Forelimb muscle (tissue), 1 donor: Measurements from ENCODE around the gene SIGLEC10. TPM values are rescaled to one million over a fixed set of nuclear protein-coding genes. Genes with fewer than 3 reads are reported as not detected.
"Not testable (repeated sequence)": the region's sequence is repeated elsewhere in the genome, so short reads cannot be mapped to it uniquely, and the experiment has no call there.

Source experiments
- DNase-seq: peaks from one replicate; pipeline ENCODE4 v3.0.0-alpha.2; 2013; ENCODE audit warnings: low read depth
- polyA plus RNA-seq: library from polyadenylated mRNA; unstranded; fragments of 120-200 nt; gene quantifications from one replicate; pipeline ENCODE4 v1.2.1, GENCODE V29; 2013; ENCODE audit not compliant: insufficient read length

Gene SIGLEC10
- polyA plus RNA-seq, 1 donor, result 0.92 TPM

- DNase-seq, result no peak
These were observed 21.6 kb upstream of the SIGLEC10 start for GRCh38 chr19:51439021-51439465.

GRCh38 chr19:51434456-51434855 is 17.0 kb upstream of the SIGLEC10 start:
- no peak for DNase-seq

- DNase-seq, result no peak
These were observed 15.6 kb upstream of the SIGLEC10 start for GRCh38 chr19:51433043-51433442.

GRCh38 chr19:51431124-51431523 is 13.7 kb upstream of the SIGLEC10 start:
- DNase-seq, result no peak

GRCh38 chr19:51430221-51430620 is 12.8 kb upstream of the SIGLEC10 start:
- no peak for DNase-seq

- no peak for DNase-seq
These were observed 9.8 kb upstream of the SIGLEC10 start for GRCh38 chr19:51427201-51427600.

GRCh38 chr19:51422053-51422448 is 4.6 kb upstream of the SIGLEC10 start:
- no peak for DNase-seq

- DNase-seq, result no peak
These were observed 4.0 kb upstream of the SIGLEC10 start for GRCh38 chr19:51421229-51422052.

GRCh38 chr19:51420511-51420910 is 3.1 kb upstream of the SIGLEC10 start:
- DNase-seq, result not testable (repeated sequence)

GRCh38 chr19:51418707-51419106 is 1.3 kb upstream of the SIGLEC10 start:
- DNase-seq, result no peak

GRCh38 chr19:51417810-51418157 is 342 bp upstream of the SIGLEC10 start:
- no peak for DNase-seq

- not testable (repeated sequence) for DNase-seq
These were observed 1.0 kb downstream of the SIGLEC10 start for GRCh38 chr19:51416422-51416821.

- no peak for DNase-seq
These were observed 2.3 kb downstream of the SIGLEC10 start for GRCh38 chr19:51415187-51415586.

- DNase-seq, result no peak
These were observed 6.3 kb downstream of the SIGLEC10 start for GRCh38 chr19:51410950-51411748.

GRCh38 chr19:51407511-51408131 is 9.8 kb downstream of the SIGLEC10 start:
- DNase-seq, result no peak

GRCh38 chr19:51402117-51402516 is 15.3 kb downstream of the SIGLEC10 start:
- DNase-seq, result no peak

- DNase-seq, result not testable (repeated sequence)
These were observed 17.5 kb downstream of the SIGLEC10 start for GRCh38 chr19:51399936-51400335.

- no peak for DNase-seq
These were observed 18.2 kb downstream of the SIGLEC10 start for GRCh38 chr19:51399231-51399630.

GRCh38 chr19:51398096-51398704 is 19.2 kb downstream of the SIGLEC10 start:
- no peak for DNase-seq

GRCh38 chr19:51397453-51397852 is 20.0 kb downstream of the SIGLEC10 start:
- DNase-seq, result not testable (repeated sequence)

- no peak for DNase-seq
These were observed 21.3 kb downstream of the SIGLEC10 start for GRCh38 chr19:51396175-51396574.
